ENCODE results near the gene SRPK2.

GRCh38 chr7:105269397-105269796 lies 119.3 kb downstream of the SRPK2 start:
- TF ChIP-seq CTCF (IDR thresholded peaks at IDR 0.05) (no peak), REST (IDR thresholded peaks at IDR 0.05; ENCODE audit: insufficient read depth in 1 of 2, low read depth in 2 of 2, low read length in 1 of 2) (no peak)
